HG02763 (cell line): ENCODE results near the gene COL21A1.

Experiments used
- ATAC-seq: cut with Tn5 transposase; IDR thresholded peaks from one replicate; pipeline ENCODE4 v1.9.1; 2021; ENCODE audit warnings: mild to moderate bottlenecking, moderate library complexity; ENCODE audit not compliant: unreplicated experiment

COL21A1 gene

GRCh38 chr6:56051202-56051598 is 196.2 kb downstream of the COL21A1 start:
- no peak for ATAC-seq

DNA sequence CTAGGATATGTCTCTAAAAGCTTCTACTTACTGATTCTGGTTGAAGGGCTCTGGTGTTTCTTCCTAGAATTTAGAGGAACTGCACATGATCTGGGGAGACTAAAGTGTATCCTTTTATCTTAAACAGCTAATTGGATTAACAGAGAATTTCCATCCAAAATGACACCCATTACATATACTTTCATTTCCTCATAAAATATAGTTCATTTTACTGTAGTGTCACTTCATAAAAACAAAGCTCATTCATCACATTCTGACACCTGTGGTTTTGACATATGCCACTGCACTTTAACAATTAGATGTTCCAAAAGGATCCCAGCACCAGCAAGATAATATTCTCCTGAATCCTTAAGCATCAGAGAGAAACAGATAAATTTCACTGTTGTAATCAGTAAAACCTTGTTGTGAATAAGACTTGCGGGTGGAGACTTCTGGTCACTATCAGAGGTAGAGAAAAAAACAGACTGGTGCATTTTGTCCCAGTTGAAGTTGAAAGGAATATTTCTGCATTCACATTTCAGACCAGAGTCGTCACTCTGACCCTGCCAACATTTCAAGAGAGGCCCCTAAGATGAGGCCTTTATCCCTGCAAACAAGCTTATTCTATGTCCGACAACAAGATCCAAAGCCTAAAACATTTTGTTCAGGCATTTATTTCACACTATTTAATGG is 196.7 kb downstream of the COL21A1 start:
- no peak for ATAC-seq

GRCh38 chr6:56048601-56049000 is 198.8 kb downstream of the COL21A1 start:
- ATAC-seq = no peak

DNA sequence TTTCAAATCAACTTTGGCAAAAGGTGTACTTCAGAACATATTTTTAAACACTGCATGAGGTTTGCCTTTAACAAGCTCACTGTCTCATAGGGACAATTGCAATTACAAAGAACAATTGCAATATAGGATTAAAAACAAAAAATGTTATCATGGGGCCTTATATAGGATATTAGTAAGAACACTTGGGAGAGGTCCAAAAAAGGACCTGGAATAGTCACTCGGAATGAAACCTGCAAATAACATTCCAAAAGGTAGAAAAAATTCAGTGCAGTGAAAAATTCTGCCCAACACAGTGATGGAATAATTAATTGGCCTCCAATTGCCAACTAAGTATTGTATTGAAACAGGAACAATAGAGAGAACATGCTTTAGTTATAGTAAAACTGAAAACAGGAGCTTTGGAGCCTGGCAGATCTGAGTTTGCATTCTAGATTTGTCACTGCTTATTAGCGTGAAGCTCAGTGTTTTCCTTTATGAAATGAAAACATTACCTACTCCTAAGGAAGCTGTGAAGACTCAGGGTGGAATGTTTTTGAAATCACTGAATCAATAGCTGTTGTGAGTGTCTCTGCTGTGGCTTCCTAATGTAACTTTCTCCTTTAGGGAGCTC is 199.3 kb downstream of the COL21A1 start:
- no peak for ATAC-seq

DNA sequence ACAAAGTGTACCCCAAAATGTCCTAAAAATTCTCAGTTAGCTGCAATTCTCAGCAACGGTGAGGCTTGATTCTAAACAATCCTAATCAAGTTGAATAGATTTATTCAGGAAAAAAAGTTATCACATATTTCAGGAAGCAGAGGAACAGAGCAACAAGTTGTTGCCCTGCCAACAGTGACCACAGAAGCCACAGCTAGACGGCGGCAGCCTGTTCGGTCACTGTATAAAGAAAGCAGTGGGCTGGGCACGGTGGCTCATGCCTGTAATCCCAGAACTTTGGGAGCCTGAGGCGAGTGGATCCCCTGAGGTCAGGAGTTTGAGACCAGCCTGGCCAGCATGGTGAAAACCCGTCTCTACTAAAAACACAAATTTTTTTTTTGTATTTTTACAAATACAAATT is 200.8 kb downstream of the COL21A1 start:
- no peak for ATAC-seq

- no peak for ATAC-seq
Measured at GRCh38 chr6:56043761-56044160, 203.6 kb downstream of the COL21A1 start.

- ATAC-seq = no peak
Measured at GRCh38 chr6:56043076-56043475, 204.3 kb downstream of the COL21A1 start.

DNA sequence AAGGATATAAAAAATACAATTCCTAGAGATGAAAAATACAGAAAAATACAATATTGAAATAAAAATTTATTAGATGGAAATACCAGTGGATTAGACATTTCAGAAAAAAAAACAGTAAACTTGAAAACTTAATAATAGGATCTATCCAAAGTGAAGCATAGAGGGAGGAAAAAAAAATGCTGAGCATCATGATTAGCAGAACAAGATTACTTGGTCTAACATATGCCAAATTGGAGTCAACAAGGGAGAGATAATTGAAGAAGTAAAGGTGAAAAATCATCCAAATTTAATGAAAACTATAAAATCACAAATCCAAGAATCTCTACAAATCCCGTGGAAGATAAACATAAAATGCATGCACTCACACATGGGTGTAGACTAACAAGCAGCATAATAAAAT is 205.8 kb downstream of the COL21A1 start:
- no peak for ATAC-seq

DNA sequence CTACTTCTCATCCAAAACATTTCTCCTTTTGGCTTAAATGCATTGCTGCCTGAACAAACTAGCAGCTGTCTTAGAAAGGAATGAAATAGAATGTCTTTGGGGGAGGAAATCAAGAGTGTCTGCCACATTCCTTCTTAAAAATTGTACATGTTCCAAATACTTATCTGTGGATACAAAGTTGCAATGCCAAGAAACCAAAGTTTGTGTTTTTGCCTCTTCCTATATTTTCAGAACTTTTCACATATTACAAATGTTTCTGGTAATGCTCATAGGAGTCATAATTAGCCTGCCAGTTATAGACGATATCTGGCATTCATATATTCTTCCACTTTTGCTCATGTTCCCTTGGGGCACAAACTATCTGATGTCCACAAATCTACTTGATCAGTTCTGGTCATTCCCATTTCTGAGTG is 206.5 kb downstream of the COL21A1 start:
- ATAC-seq = no peak

GRCh38 chr6:56040223-56040622 is 207.2 kb downstream of the COL21A1 start:
- no peak for ATAC-seq

DNA sequence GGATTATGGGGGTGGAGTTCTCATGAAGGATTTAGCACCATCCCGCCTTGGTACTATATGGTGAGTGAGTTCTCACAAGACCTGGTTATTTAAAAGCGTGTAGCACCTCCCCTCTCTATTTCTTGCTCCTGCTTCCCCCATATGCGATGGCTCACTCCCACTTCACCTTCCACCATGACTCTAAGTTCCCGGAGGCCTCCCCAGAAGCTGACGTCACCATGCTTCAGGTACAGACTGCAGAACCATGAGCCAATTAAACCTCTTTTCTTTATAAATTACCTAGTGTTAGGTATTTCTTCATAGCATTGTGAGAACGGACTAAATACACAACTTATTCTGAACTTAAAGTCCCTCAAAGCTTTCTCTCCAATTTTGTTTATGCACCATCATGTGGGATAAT is 208.6 kb downstream of the COL21A1 start:
- ATAC-seq = no peak

DNA sequence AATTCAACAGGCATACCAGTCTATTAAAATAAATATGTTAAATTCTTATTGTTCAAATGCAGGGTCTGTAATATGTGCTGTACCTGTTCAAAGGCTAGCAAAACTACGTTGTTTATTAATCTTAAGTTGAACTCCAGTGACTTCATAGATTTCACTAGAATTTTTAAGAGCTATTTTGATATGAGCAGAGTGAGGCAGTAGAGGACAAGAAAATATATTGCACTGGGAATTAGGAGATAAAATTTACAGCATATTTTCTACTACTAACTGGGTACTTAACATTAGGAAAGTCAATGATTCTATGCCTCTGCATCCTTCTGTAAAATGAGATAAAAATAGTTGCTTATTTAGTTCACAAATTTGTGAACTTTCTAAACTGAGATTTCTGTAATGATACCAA is 209.8 kb downstream of the COL21A1 start:
- no peak for ATAC-seq

GRCh38 chr6:56036916-56037600 is 210.3 kb downstream of the COL21A1 start:
- no peak for ATAC-seq

DNA sequence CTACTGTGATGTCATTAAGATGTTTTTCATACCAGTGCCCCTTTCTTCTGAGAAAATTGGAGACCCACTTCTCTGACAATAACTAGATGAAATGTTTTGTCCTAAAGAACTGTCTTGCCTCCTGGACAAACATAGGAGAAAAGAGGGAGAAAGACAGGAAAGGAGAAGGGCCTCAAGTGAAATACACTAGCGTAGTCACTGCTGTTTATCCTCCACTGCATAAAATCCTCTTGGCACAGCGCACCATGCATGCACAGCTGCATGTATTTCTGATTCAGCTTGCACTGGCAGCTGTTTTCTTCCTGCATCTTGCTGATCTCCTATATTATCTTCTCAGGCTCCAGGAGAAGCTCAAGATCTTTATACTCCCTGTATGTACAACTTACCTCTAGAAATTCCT is 214.0 kb downstream of the COL21A1 start:
- no peak for ATAC-seq

- ATAC-seq = no peak
Measured at GRCh38 chr6:56032715-56033260, 214.6 kb downstream of the COL21A1 start.

GRCh38 chr6:56027865-56028264 is 219.5 kb downstream of the COL21A1 start:
- ATAC-seq = no peak

- no peak for ATAC-seq
Measured at GRCh38 chr6:56026455-56027180, 220.8 kb downstream of the COL21A1 start.

GRCh38 chr6:56025795-56026194 is 221.6 kb downstream of the COL21A1 start:
- no peak for ATAC-seq

GRCh38 chr6:56024931-56025330 is 222.4 kb downstream of the COL21A1 start:
- no peak for ATAC-seq

- no peak for ATAC-seq
Measured at GRCh38 chr6:56023829-56024228, 223.6 kb downstream of the COL21A1 start.

DNA sequence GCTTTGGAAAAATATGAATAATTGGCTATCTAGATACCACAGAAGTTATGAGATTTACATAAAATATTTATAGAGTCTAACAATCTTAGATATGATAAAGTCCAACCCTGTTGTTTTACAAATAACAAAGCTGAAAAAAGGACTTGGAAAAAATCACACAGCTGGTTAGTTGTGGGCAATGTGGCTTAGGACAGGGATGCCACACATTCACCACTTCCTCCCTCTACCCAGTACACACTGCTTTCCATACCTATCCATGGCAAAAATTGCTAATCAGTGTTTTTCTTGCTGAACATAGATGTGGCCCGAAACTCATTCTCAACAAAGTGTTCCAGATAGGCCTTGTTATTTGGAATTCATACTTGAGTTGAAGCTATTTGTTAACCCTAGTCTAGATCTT is 224.7 kb downstream of the COL21A1 start:
- no peak for ATAC-seq
